Measurements from ENCODE around the gene ENO4.

- TF ChIP-seq CTCF (IDR thresholded peaks at IDR 0.05): no peak
- no peak for TF ChIP-seq POLR2AphosphoS5 (IDR thresholded peaks at IDR 0.05)
These were observed 70.4 kb downstream of the ENO4 start for GRCh38 chr10:116919706-116920105.

Data from prostate gland (tissue), 2 donors.